Measurements from ENCODE around the gene LACTBL1. TPM values are rescaled to one million over a fixed set of nuclear protein-coding genes. Genes with fewer than 3 reads are reported as not detected.

Gene LACTBL1
- total RNA-seq, 1 experiment from 2014 or later = not detected

GRCh38 chr1:22915816-22916470 is 56.7 kb downstream of the LACTBL1 start:
- BruUV-seq (replicated peaks) = no TSS peak
- CTCF ChIA-PET = interaction anchor here (0.9 to 1.5 kb wide), 2 partner anchors 49 to 211 kb away, joined by 3 read pairs; no protein-coding TSS in a partner anchor

GRCh38 chr1:22915231-22915630 is 57.4 kb downstream of the LACTBL1 start:
- DNase-seq (ENCODE audit: unreplicated experiment) = no peak
- peaks cover 10% of the 10 kb centered on the region for H3K27me3 Mint-ChIP-seq (ENCODE audit: insufficient read depth, unreplicated experiment)
- H3K9me3 Mint-ChIP-seq (ENCODE audit: unreplicated experiment) = no peaks in the 10 kb centered on the region
- H3K36me3 Mint-ChIP-seq (ENCODE audit: insufficient read depth, unreplicated experiment) = no peaks in the 10 kb centered on the region
- H3K27ac Mint-ChIP-seq (ENCODE audit: low read depth, unreplicated experiment) = no peak overlapping the region
- BruUV-seq (replicated peaks) = no TSS peak
- CTCF ChIA-PET = interaction anchor here (0.9 kb wide), 1 partner anchor 210 kb away, joined by 3 read pairs; no protein-coding TSS in a partner anchor
- peaks cover 5% of the 10 kb centered on the region for H3K4me1 Mint-ChIP-seq (ENCODE audit: insufficient read depth, unreplicated experiment)
- POLR2A ChIA-PET = no interaction called here
- no peak for TF ChIP-seq CTCF (IDR thresholded peaks at IDR 0.05; ENCODE audit: unreplicated experiment)
- no peak overlapping the region for H3K4me3 Mint-ChIP-seq (ENCODE audit: unreplicated experiment)
- intact Hi-C loops (cut with micrococcal nuclease) = no loop called here

More at GRCh38 chr1:22915816-22916470, 56.7 kb downstream of the LACTBL1 start:
- peaks cover 5% of the 10 kb centered on the region for H3K4me1 Mint-ChIP-seq (ENCODE audit: insufficient read depth, unreplicated experiment)
- H3K9me3 Mint-ChIP-seq (ENCODE audit: unreplicated experiment) = no peaks in the 10 kb centered on the region
- no peak overlapping the region for H3K27ac Mint-ChIP-seq (ENCODE audit: low read depth, unreplicated experiment)
- H3K36me3 Mint-ChIP-seq (ENCODE audit: insufficient read depth, unreplicated experiment) = no peaks in the 10 kb centered on the region
- peaks cover 10% of the 10 kb centered on the region for H3K27me3 Mint-ChIP-seq (ENCODE audit: insufficient read depth, unreplicated experiment)
- POLR2A ChIA-PET = no interaction called here
- DNase-seq (ENCODE audit: unreplicated experiment) = no peak
- no peak overlapping the region for H3K4me3 Mint-ChIP-seq (ENCODE audit: unreplicated experiment)
- no peak for TF ChIP-seq CTCF (IDR thresholded peaks at IDR 0.05; ENCODE audit: unreplicated experiment)
- intact Hi-C loops (cut with micrococcal nuclease) = no loop called here

- Mint-ChIP-seq H3K27ac (ENCODE audit: low read depth, unreplicated experiment) (no peak overlapping the region), H3K36me3 (ENCODE audit: insufficient read depth, unreplicated experiment) (no peaks in the 10 kb centered on the region), H3K9me3 (ENCODE audit: unreplicated experiment) (no peaks in the 10 kb centered on the region), H3K4me1 (ENCODE audit: insufficient read depth, unreplicated experiment) (peaks cover 5% of the 10 kb centered on the region), H3K4me3 (ENCODE audit: unreplicated experiment) (no peak overlapping the region), H3K27me3 (ENCODE audit: insufficient read depth, unreplicated experiment) (peaks cover 10% of the 10 kb centered on the region)
- intact Hi-C loops (cut with micrococcal nuclease) = no loop called here
- no TSS peak for BruUV-seq (replicated peaks)
- no peak for DNase-seq (ENCODE audit: unreplicated experiment)
- no peak for TF ChIP-seq CTCF (IDR thresholded peaks at IDR 0.05; ENCODE audit: unreplicated experiment)
- ChIA-PET CTCF (no interaction called here), POLR2A (no interaction called here)
Observed at GRCh38 chr1:22914633-22915217, 57.9 kb downstream of the LACTBL1 start.

GRCh38 chr1:22914156-22914555 is 58.5 kb downstream of the LACTBL1 start:
- BruUV-seq (replicated peaks) = no TSS peak
- Mint-ChIP-seq H3K4me1 (ENCODE audit: insufficient read depth, unreplicated experiment) (peaks cover 5% of the 10 kb centered on the region), H3K27ac (ENCODE audit: low read depth, unreplicated experiment) (no peak overlapping the region), H3K4me3 (ENCODE audit: unreplicated experiment) (no peak overlapping the region), H3K9me3 (ENCODE audit: unreplicated experiment) (no peaks in the 10 kb centered on the region), H3K27me3 (ENCODE audit: insufficient read depth, unreplicated experiment) (peaks cover 10% of the 10 kb centered on the region), H3K36me3 (ENCODE audit: insufficient read depth, unreplicated experiment) (no peaks in the 10 kb centered on the region)
- DNase-seq (ENCODE audit: unreplicated experiment) = no peak
- no peak for TF ChIP-seq CTCF (IDR thresholded peaks at IDR 0.05; ENCODE audit: unreplicated experiment)
- ChIA-PET CTCF (no interaction called here), POLR2A (no interaction called here)
- intact Hi-C loops (cut with micrococcal nuclease) = no loop called here
